Retina (tissue), 1 donor: ENCODE measurements around the gene CELF2.

Experiments used
- DNase-seq: peaks from one replicate; pipeline ENCODE4 v3.0.0-alpha.2; 2016

CELF2 gene

DNA sequence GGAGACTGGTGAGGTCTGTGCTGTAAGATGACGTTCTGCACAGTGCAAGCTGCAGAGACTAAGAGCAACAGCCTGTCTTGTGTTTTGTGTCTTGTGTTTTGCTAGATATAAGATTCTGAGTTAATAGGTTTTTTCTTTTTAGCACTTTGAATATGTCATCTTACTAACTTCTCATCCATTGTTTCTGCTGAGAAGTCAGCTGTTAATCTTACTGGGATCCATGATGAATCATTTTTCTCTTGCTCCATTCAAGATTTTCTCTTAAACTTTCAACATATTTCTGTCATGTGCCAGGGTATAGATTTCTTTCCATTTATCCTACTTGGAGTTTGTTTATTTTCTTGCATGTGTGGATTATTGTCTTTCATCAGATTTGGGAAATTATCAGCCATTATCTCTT lies 290.3 kb downstream of the CELF2 start:
- no peak for DNase-seq

DNA sequence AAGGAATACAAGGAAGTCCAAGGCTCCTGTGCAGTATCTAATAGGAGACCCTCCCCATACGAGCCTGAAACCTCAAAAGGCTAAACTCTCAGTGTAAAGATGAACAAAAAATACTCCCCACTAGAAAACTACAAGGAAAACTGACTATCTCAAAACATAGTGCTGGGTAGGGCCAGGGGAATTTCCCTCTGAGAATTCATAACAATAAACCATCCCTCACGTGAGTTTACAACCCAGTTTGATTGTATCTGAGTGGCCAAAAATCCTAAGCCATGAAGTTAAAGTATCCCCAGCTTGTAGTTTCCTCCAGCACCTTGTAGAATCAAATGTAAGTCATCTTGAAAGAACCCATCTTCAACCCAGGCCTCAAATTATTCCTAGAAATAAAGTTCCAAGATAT lies 293.4 kb downstream of the CELF2 start:
- DNase-seq, result no peak

GRCh38 chr10:11313463-11313862 lies 295.8 kb downstream of the CELF2 start:
- no peak for DNase-seq

DNA sequence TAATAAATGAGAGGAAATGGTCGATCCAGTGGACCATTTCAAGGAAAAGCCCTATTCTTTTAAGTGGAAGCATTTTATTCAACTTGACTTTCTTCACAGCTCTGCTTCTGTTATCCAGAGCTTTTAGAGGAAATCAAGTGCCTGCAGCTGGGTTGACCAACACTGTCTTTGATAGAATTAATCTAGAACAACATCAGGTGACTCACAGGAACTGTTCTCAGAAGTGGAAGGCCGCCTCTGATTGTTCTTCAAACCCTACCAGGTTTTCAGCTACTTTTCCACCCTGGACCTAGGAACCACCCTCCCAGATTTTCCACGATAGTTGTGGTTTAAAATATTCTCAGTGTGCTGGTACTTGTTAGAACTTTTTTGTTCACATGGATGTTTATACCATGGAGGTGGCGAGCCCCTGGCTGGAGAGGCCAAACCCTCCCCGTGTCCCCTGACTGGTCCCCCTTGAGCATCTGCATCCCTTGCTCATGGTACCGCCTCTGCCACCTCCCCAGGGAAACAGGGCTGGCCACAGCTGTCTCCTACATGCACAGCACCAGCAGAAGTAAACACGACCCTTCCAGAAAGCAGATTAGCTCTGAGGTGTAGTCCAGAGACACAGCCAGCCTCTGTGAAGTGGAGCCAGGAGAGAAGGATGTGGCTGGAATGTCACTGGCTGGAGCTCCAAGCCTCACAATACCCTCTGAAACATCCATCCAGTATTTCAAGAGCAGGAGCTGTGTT lies 300.4 kb downstream of the CELF2 start:
- DNase-seq, result no peak

DNA sequence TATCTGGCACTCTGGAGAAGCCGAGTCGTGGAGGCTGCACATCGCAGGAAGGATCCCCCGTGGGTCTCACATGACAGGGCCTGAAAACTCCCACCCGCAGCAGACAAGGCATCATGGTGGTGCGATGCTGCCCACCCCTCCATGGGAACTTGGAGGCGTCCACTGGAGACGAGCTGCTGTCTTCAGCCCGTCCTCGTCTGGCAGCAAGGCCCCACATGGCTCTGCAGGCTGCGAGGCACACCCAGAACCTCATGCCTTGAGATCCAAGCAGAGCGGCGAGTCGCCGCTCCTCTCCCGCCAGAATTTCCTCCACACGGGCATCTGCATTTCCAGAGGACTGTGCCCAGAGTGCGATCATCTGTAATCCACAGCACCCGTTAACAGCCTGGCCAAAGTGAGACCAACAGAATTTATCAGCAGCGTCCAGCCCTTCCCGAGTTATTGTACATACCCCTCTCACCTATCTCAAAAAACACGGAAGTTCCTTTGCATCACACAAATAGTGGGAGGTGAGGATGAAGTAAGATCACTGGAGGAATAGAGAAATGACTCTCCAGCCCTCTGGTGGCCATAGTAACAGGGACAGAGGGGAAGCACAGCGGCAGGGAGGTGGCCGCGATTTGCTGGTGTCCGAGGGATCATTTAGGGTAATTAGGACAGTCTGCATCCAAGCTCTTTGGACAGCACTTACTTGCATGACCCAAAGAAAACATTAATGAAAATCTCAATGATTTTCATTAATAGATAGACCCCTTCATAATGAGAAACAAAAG lies 301.3 kb downstream of the CELF2 start:
- DNase-seq, result no peak

DNA sequence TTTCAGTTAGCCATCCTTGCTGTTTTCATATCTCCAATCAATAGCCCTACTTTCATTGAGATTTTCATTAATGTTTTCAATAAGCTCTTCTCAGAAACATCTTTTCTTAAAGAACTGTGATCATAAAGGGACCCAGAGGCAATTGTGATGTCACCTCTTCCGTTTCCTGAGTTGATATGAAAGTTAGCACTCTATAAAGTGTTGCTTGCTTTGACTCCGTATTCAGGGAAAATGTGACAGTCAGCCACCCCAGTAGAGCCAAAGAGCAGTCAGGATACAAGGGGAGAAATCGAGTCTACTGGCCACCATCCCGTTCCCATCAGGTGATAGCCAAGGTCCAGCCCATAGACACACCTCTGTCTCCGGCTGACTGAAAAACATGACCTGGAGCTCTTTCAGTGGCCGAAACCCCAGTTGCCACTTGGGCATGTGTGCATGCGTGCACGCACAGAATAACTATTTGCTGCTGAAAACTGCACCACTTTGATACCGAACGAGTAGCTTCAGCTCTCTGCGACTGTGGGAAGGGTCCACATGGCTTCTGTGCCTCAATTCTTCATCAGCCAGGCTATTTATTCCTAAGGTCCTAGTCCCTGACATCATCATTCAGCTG lies 302.4 kb downstream of the CELF2 start:
- no peak for DNase-seq

- no peak for DNase-seq
Measured at GRCh38 chr10:11320809-11321520, 303.3 kb downstream of the CELF2 start.

GRCh38 chr10:11322698-11323097 lies 305.0 kb downstream of the CELF2 start:
- no peak for DNase-seq

DNA sequence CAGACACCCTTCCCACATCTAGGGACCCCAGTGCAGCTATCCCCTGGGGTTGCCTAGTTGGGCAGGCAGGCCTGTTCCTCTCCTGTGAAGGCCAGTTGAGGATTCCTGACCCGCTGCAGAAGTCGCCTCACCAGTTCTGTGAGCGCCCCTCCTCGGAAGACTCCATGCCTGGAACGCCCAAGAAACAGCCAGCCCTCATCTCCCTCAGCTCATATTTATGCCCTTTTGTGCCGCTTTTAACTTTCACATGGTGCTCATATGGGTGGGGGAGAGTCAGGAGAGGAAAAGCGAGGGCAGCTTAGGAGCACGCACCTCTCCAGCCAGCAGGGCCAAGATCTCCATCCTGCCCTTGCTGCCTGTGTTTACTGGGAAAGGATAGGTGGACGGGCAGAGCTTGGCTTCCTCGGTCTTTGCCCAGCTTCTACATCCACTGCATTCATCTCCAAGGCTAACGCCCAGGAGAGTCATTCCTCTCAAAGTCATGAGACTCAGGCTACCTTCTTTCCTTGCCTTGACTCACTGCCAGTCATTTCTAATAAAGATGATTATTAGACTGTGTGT lies 307.2 kb downstream of the CELF2 start:
- no peak for DNase-seq

- no peak for DNase-seq
Measured at GRCh38 chr10:11325817-11326216, 308.1 kb downstream of the CELF2 start.

DNA sequence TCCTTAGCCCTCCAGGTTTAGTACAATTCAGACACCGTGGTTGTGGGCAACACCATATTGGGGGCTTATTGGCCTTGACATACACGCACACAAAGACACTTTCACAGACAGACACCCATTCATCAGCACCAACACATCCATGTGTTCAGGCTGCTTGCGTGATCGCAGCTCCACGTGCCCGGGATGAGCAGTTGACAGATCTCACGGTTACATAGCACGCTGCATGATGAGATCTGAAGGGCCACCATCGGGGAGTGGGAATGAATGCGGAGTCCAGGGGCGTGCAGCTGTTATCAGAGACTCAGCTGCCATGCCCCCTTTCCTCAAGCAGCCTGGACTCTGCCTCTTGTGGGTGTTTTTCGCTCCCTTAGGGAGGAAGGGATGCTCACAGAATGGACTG lies 308.6 kb downstream of the CELF2 start:
- DNase-seq, result peak; percentile 35

- peak; percentile 19 for DNase-seq
Measured at GRCh38 chr10:11326913-11327616, 309.4 kb downstream of the CELF2 start.

DNA sequence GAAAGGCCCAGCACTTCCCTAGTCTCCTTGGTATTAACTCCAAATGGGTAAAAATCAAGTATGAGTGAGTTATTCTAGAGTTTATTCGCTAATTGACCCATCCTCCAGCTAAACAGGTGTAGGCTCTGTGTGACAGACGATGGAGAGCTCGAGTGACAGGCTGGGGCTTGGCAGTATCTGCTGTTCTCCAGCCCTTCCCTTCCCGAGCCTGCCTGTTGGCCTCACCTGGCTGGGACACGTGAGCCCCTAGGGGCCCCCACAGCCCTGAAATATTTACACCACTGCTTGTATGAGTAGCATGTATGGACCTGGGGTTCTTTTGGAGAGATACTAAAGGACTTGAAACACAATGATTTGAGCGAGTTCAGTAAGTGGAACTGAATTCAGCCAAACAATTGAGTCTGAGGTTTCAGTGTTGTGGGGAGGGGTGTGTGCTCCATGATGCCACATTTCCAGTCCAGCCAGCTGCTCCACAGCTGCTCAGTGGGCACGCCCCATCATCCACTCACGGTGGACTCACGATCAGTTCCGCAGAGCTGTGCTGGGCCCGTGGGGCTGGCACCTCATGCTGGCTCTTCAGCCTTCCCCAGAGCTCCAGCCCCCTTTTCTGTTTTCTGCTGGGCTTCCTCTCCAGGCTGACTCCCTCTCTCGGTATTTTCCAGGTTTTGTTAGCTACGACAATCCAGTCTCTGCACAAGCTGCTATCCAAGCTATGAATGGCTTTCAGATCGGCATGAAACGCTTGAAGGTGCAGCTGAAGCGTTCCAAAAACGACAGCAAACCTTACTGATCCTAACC lies 310.8 kb downstream of the CELF2 start:
- DNase-seq, result no peak

GRCh38 chr10:11329062-11329673 lies 311.5 kb downstream of the CELF2 start:
- no peak for DNase-seq

DNA sequence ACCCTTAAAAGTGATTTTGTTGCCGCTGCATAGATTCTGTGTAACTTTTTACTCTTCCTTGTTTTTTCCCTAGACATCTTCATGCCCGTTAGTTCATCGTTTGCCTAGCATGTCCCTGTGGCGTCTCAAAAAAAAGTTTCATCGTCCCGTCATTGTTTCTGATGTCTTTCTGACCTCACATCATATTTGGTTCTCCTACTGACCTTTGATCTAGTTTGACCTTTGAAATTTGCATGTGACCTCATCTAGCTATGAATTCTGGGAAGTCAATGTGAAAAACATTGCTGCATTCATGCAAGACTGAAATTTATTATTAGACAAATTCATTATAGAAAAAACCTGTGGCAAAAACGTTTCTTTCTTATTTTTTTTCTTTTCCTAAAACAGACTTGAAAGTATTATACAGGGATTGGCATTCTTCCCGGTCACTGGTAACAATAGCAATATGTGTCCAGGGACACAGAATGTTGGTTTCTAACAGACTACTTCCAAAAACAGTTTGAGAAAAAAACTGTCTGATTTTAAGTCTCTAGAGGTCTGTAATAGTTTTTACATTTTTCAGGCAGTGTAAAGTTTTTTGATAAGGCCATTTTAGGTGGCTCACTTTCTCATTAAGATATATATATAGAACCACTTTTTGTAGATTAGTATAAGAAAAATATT lies 312.8 kb downstream of the CELF2 start:
- no peak for DNase-seq

DNA sequence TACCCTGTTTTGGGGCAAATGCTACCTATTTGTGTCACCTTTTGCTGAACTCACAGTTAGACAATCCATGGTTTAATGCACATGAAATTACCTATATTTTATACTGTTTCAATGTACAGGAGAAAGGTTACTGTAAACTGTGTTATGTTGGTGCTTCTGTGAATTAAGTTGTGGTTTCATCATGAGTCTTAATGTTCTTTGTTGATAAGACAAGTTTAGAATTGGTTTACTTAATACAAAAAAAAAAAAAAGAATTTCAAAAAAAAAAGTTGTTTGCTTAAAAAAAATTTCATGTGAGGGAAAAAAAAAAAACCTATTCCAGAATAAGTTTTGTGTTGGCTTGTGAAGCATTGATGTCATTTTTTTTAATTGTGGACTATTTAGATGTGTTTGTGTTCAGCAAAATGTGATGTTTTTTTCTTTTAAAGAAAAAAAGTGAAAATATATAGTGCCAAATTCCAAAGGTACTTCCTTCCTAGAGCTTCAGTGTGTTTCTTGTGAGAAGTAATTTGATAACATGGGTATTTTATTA lies 313.4 kb downstream of the CELF2 start:
- no peak for DNase-seq

DNA sequence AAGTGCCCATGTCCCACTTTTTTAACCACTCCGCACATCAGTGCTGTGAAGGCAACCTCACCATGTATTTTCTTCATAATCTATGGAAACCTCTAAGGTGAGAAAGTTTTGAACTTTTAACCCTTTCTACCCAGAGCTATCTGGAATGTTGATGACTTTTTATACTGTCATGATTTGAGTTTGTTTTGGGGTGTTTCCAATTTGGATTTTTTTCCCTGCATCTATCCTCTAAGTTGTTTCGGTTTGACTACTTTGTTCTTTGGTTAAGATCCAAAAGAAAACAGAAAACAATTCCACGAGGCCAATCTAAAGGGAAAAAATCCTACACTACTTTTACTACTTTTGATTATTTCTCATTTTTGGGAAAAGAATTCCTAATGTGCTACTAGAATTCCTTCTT lies 314.1 kb downstream of the CELF2 start:
- no peak for DNase-seq

DNA sequence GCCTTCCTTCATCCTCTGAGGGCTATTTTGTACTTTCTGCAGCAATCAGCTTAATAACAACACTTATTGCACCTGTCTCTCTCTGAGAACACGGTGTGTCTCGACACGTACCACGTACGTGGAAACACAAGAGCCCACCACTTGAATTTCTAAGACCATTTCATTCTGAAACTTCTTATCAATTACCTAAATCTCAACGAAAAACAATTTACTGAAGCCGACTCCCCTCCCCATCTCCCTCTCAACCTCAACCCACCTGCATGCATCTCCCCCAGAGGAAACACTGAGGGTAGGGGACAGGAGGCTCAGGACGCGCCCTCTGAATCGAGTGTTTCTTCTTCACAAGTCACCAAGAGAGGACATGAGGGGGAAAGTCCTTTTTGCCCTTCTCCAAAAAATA lies 315.2 kb downstream of the CELF2 start:
- DNase-seq, result no peak

DNA sequence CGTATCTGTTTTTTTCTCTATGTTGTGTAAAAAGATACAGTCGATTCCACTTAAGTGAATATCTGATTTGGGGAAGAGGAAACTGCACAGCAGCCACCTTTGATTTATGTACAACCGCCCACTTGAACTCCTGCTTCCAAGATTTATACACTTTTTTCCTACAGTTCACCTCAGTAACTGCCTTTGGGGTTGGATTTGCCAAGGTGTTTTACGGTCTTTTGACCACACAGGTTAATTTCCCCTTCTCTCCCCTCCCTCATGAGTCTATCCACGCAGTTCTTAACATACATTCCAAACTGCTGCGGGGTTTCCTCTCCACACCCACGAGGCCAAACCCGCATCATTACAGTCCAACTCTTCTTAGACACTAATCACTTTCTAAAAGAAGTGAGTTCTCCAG lies 316.8 kb downstream of the CELF2 start:
- DNase-seq, result no peak

DNA sequence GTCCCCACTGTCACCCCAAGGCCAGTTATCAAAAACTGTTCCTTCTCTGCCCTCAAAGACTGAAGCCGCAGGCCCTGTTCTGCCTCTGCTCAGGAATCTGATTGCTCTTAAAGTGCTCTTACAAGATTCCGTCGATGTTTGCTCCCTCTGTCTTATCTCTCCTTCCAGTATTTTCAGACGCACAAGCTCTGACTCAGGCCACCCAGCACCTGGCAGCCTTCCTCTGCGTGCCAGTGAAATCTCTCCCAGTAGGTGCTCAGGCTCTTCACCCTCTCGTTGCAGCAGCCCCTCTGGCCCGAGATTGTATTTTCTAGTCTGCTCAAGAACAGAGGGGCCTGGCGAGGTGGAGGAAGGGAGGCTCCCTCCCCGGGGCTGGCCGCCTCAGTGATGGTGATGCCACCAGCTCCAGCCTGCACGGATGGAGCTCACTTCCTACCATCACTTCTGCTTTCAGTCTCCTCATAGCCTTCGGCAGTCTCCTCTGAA lies 317.5 kb downstream of the CELF2 start:
- no peak for DNase-seq
